ENCODE data around the gene PRKCE. TPM values are rescaled to one million over a fixed set of nuclear protein-coding genes. Genes with fewer than 3 reads are reported as not detected.

The PRKCE gene
- total RNA-seq, 2 donors from 2014 or later = 6.3 to 30.1 TPM

GRCh38 chr2:45736757-45737704 lies 85.6 kb downstream of the PRKCE start:
- Mint-ChIP-seq H3K4me1 (ENCODE audit: low read depth in 2 of 2) (peaks cover 8 to 10% of the 10 kb centered on the region in 2 donors), H3K4me3 (no peak overlapping the region), H3K9me3 (no peaks in the 10 kb centered on the region), H3K27ac (no peak overlapping the region), H3K36me3 (no peaks in the 10 kb centered on the region), H3K27me3 (no peaks in the 10 kb centered on the region)
- peak in 1 of 2 donors; percentile 7 for ATAC-seq
- no peak for DNase-seq (ENCODE audit: low spot score)

- no peaks in the 10 kb centered on the region for H3K36me3 Mint-ChIP-seq
Measured at GRCh38 chr2:45739796-45740485, 88.5 kb downstream of the PRKCE start.

GRCh38 chr2:45741161-45741850 lies 89.8 kb downstream of the PRKCE start:
- DNase-seq (ENCODE audit: low spot score) (no peak), ATAC-seq (peak in 1 of 2 donors; percentile 45)
- Mint-ChIP-seq H3K27ac (no peak overlapping the region), H3K27me3 (no peaks in the 10 kb centered on the region), H3K9me3 (no peaks in the 10 kb centered on the region), H3K36me3 (no peaks in the 10 kb centered on the region), H3K4me1 (ENCODE audit: low read depth in 2 of 2) (peaks cover 8 to 10% of the 10 kb centered on the region in 2 donors), H3K4me3 (no peak overlapping the region)

More at GRCh38 chr2:45739796-45740485, 88.5 kb downstream of the PRKCE start:
- no peak for ATAC-seq
- no peak for DNase-seq (ENCODE audit: low spot score)
- no peaks in the 10 kb centered on the region for H3K27me3 Mint-ChIP-seq
- no peak overlapping the region for H3K4me3 Mint-ChIP-seq
- peaks cover 8 to 10% of the 10 kb centered on the region in 2 donors for H3K4me1 Mint-ChIP-seq (ENCODE audit: low read depth in 2 of 2)
- H3K27ac Mint-ChIP-seq = no peak overlapping the region
- H3K9me3 Mint-ChIP-seq = no peaks in the 10 kb centered on the region

- no peak for ATAC-seq
- H3K27me3 Mint-ChIP-seq = peaks cover 0 to 2% of the 10 kb centered on the region in 2 donors
- H3K27ac Mint-ChIP-seq = no peak overlapping the region
- no peak for DNase-seq (ENCODE audit: low spot score)
- H3K4me3 Mint-ChIP-seq = no peak overlapping the region
- H3K9me3 Mint-ChIP-seq = peaks cover 3% of the 10 kb centered on the region
- peaks cover 9% of the 10 kb centered on the region for H3K36me3 Mint-ChIP-seq
- H3K4me1 Mint-ChIP-seq (ENCODE audit: low read depth in 2 of 2) = peaks cover 5 to 6% of the 10 kb centered on the region in 2 donors
Measured at GRCh38 chr2:45743531-45744396, 92.3 kb downstream of the PRKCE start.

GRCh38 chr2:45745231-45745630 lies 93.8 kb downstream of the PRKCE start:
- no peak overlapping the region for H3K4me3 Mint-ChIP-seq
- no peak overlapping the region for H3K27ac Mint-ChIP-seq
- peaks cover 7 to 13% of the 10 kb centered on the region in 2 donors for H3K4me1 Mint-ChIP-seq (ENCODE audit: low read depth in 2 of 2)
- ATAC-seq = no peak
- DNase-seq (ENCODE audit: low spot score) = no peak
- H3K36me3 Mint-ChIP-seq = peaks cover 9% of the 10 kb centered on the region
- H3K27me3 Mint-ChIP-seq = peaks cover 0 to 2% of the 10 kb centered on the region in 2 donors
- H3K9me3 Mint-ChIP-seq = peaks cover 3% of the 10 kb centered on the region

GRCh38 chr2:45746888-45747287 lies 95.4 kb downstream of the PRKCE start:
- Mint-ChIP-seq H3K27ac (no peak overlapping the region), H3K27me3 (peaks cover 0 to 2% of the 10 kb centered on the region in 2 donors), H3K4me1 (ENCODE audit: low read depth in 2 of 2) (peaks cover 6 to 15% of the 10 kb centered on the region in 2 donors), H3K36me3 (peaks cover 9% of the 10 kb centered on the region), H3K9me3 (peaks cover 3% of the 10 kb centered on the region), H3K4me3 (no peak overlapping the region)
- ATAC-seq (no peak), DNase-seq (ENCODE audit: low spot score) (no peak)

GRCh38 chr2:45747363-45747762 lies 95.9 kb downstream of the PRKCE start:
- no peak overlapping the region for H3K27ac Mint-ChIP-seq
- H3K4me3 Mint-ChIP-seq = no peak overlapping the region
- DNase-seq (ENCODE audit: low spot score) (no peak), ATAC-seq (no peak)
- H3K9me3 Mint-ChIP-seq = peaks cover 3% of the 10 kb centered on the region
- H3K4me1 Mint-ChIP-seq (ENCODE audit: low read depth in 2 of 2) = peaks cover 4 to 15% of the 10 kb centered on the region in 2 donors
- H3K27me3 Mint-ChIP-seq = peaks cover 0 to 2% of the 10 kb centered on the region in 2 donors
- peaks cover 9% of the 10 kb centered on the region for H3K36me3 Mint-ChIP-seq

GRCh38 chr2:45748239-45748638 lies 96.8 kb downstream of the PRKCE start:
- Mint-ChIP-seq H3K4me1 (ENCODE audit: low read depth in 2 of 2) (peaks cover 4 to 15% of the 10 kb centered on the region in 2 donors), H3K4me3 (no peak overlapping the region), H3K27me3 (peaks cover 0 to 2% of the 10 kb centered on the region in 2 donors), H3K9me3 (peaks cover 3% of the 10 kb centered on the region), H3K27ac (no peak overlapping the region), H3K36me3 (peaks cover 9% of the 10 kb centered on the region)
- DNase-seq (ENCODE audit: low spot score) = no peak
- peak in 1 of 2 donors; percentile 19 for ATAC-seq

- ATAC-seq (no peak), DNase-seq (ENCODE audit: low spot score) (no peak)
- Mint-ChIP-seq H3K27me3 (peaks cover 0 to 2% of the 10 kb centered on the region in 2 donors), H3K36me3 (peaks cover 9% of the 10 kb centered on the region), H3K4me3 (no peak overlapping the region), H3K27ac (no peak overlapping the region), H3K9me3 (peaks cover 3% of the 10 kb centered on the region), H3K4me1 (ENCODE audit: low read depth in 2 of 2) (peaks cover 4 to 15% of the 10 kb centered on the region in 2 donors)
Measured at GRCh38 chr2:45750001-45750400, 98.5 kb downstream of the PRKCE start.

- ATAC-seq (peak in 1 of 2 donors; percentile 74), DNase-seq (ENCODE audit: low spot score) (no peak)
- Mint-ChIP-seq H3K4me3 (no peak overlapping the region), H3K4me1 (ENCODE audit: low read depth in 2 of 2) (peaks cover 4 to 15% of the 10 kb centered on the region in 2 donors), H3K9me3 (peaks cover 3% of the 10 kb centered on the region), H3K27ac (no peak overlapping the region), H3K36me3 (peaks cover 9% of the 10 kb centered on the region), H3K27me3 (peaks cover 0 to 2% of the 10 kb centered on the region in 2 donors)
Measured at GRCh38 chr2:45750484-45750883, 99.0 kb downstream of the PRKCE start.

GRCh38 chr2:45753381-45753780 lies 101.9 kb downstream of the PRKCE start:
- ATAC-seq (no peak), DNase-seq (ENCODE audit: low spot score) (no peak)
- H3K4me3 Mint-ChIP-seq = no peak overlapping the region
- H3K27ac Mint-ChIP-seq = no peak overlapping the region
- no peaks in the 10 kb centered on the region for H3K9me3 Mint-ChIP-seq
- H3K36me3 Mint-ChIP-seq = no peaks in the 10 kb centered on the region
- no peaks in the 10 kb centered on the region for H3K27me3 Mint-ChIP-seq
- H3K4me1 Mint-ChIP-seq (ENCODE audit: low read depth in 2 of 2) = peaks cover 4 to 15% of the 10 kb centered on the region in 2 donors

- H3K27me3 Mint-ChIP-seq = no peaks in the 10 kb centered on the region
- no peaks in the 10 kb centered on the region for H3K9me3 Mint-ChIP-seq
- DNase-seq (ENCODE audit: low spot score) (no peak), ATAC-seq (no peak)
- no peak overlapping the region for H3K27ac Mint-ChIP-seq
- no peak overlapping the region for H3K4me3 Mint-ChIP-seq
- peaks cover 4 to 15% of the 10 kb centered on the region in 2 donors for H3K4me1 Mint-ChIP-seq (ENCODE audit: low read depth in 2 of 2)
- no peaks in the 10 kb centered on the region for H3K36me3 Mint-ChIP-seq
Measured at GRCh38 chr2:45754131-45755010, 102.9 kb downstream of the PRKCE start.
